HG03135 (cell line): ENCODE data around the gene CLEC7A.
A peak's percentile ranks its signal among the peaks of the same experiment; 100 is the strongest.

Experiments used
- ATAC-seq: cut with Tn5 transposase; IDR thresholded peaks from one replicate; pipeline ENCODE4 v1.9.1; 2021; ENCODE audit warnings: mild to moderate bottlenecking, moderate library complexity; ENCODE audit not compliant: unreplicated experiment

The CLEC7A gene

GRCh38 chr12:10130042-10130441 is at the start of gene CLEC7A:
Gene CLEC7A, minus strand, starts transcription at chr12:10130199. Its CDS starts 117 bp downstream, at chr12:10130082.
- ATAC-seq, result no peak

- no peak for ATAC-seq
These were observed 49.8 kb upstream of the CLEC7A start for GRCh38 chr12:10179776-10180181.

GRCh38 chr12:10178821-10179220 is 48.8 kb upstream of the CLEC7A start, which contains the start of gene TMEM52B:
Gene TMEM52B, plus strand, starts transcription at chr12:10179032. Its CDS starts 543 bp downstream, at chr12:10179575.
- ATAC-seq, result no peak

GRCh38 chr12:10175846-10176636 is 46.0 kb upstream of the CLEC7A start:
- ATAC-seq, result no peak

- no peak for ATAC-seq
These were observed 45.1 kb upstream of the CLEC7A start for GRCh38 chr12:10174986-10175614.

GRCh38 chr12:10171973-10172728 is 42.2 kb upstream of the CLEC7A start, which contains the start of gene OLR1:
Gene OLR1, minus strand, starts transcription at chr12:10172132. Its CDS starts 55 bp downstream, at chr12:10172077.
- ATAC-seq, result no peak

- ATAC-seq, result no peak
These were observed 40.2 kb upstream of the CLEC7A start for GRCh38 chr12:10170216-10170615.

GRCh38 chr12:10169104-10169503 is 39.1 kb upstream of the CLEC7A start:
- ATAC-seq, result no peak

- ATAC-seq, result no peak
These were observed 37.6 kb upstream of the CLEC7A start for GRCh38 chr12:10167599-10167998.

GRCh38 chr12:10165421-10165820 is 35.4 kb upstream of the CLEC7A start:
- ATAC-seq, result no peak

GRCh38 chr12:10163084-10163483 is 33.1 kb upstream of the CLEC7A start:
- ATAC-seq, result no peak

GRCh38 chr12:10160617-10161385 is 30.8 kb upstream of the CLEC7A start:
- ATAC-seq, result no peak

- no peak for ATAC-seq
These were observed 29.3 kb upstream of the CLEC7A start for GRCh38 chr12:10159280-10159679.

- no peak for ATAC-seq
These were observed 28.4 kb upstream of the CLEC7A start for GRCh38 chr12:10158406-10158805.

GRCh38 chr12:10155966-10156365 is 26.0 kb upstream of the CLEC7A start:
- ATAC-seq, result no peak

- peak; percentile 6 for ATAC-seq
These were observed 24.1 kb upstream of the CLEC7A start for GRCh38 chr12:10154145-10154496.

GRCh38 chr12:10153271-10154144 is 23.5 kb upstream of the CLEC7A start:
- peak; percentile 58 for ATAC-seq

- no peak for ATAC-seq
These were observed 21.6 kb upstream of the CLEC7A start for GRCh38 chr12:10151621-10152020.

GRCh38 chr12:10147714-10148403 is 17.9 kb upstream of the CLEC7A start:
- ATAC-seq, result peak; percentile 65
